Uterus (tissue), 2 donors: ENCODE data around the gene XRN2.

ENCODE experiments used
- POLR2A ChIP-seq, 2 donors: fragments of 450-650 bp; IDR thresholded peaks; one replicate each; pipeline ENCODE4 v1.6.1; 2016; ENCODE audit warnings: antibody characterized with exemption in 2 of 2, mild to moderate bottlenecking in 1 of 2, moderate library complexity in 1 of 2
- TF ChIP-seq, protein P1 (sequence below), 4 experiments: fragments of 200-600 bp in 2 of 4; fragments of 450-650 bp in 2 of 4; sonication (generic) in 2 of 4; IDR thresholded peaks; one replicate each; pipeline ENCODE4 v1.5.1; 2016 to 2019; ENCODE audit warnings: antibody characterized with exemption in 4 of 4, mild to moderate bottlenecking in 2 of 4, moderate library complexity in 1 of 4

DNA sequence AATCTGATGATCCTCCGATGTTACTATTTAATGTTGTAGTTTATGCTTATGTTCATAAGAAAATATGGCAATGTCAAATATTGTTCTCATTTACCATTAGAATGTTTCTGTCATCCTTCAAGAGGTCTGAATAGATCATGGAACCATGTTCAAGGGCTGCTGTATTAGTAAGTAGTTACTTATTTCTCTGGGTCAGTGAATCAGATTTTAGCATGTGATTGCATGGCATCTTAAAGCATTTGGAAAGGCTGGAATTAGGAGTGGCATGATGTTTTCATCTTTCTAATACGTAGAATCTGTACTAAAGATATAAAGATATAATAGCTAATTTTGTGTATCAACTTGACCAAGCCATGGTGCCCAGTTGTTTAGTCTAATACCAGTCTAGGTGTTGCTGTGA lies 134.7 kb downstream of the XRN2 start:
- no peak for TF ChIP-seq POLR2A (IDR thresholded peaks at IDR 0.05)
- TF ChIP-seq, protein P1, sequence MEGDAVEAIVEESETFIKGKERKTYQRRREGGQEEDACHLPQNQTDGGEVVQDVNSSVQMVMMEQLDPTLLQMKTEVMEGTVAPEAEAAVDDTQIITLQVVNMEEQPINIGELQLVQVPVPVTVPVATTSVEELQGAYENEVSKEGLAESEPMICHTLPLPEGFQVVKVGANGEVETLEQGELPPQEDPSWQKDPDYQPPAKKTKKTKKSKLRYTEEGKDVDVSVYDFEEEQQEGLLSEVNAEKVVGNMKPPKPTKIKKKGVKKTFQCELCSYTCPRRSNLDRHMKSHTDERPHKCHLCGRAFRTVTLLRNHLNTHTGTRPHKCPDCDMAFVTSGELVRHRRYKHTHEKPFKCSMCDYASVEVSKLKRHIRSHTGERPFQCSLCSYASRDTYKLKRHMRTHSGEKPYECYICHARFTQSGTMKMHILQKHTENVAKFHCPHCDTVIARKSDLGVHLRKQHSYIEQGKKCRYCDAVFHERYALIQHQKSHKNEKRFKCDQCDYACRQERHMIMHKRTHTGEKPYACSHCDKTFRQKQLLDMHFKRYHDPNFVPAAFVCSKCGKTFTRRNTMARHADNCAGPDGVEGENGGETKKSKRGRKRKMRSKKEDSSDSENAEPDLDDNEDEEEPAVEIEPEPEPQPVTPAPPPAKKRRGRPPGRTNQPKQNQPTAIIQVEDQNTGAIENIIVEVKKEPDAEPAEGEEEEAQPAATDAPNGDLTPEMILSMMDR (IDR thresholded peaks at IDR 0.05) = no peak
